WERI-Rb-1 (cell line): ENCODE results near the gene GLO1.

Source experiments
- DNase-seq: peaks from one replicate; pipeline ENCODE4 v3.0.0-alpha.2; 2020
- H3K27ac ChIP-seq: fragments of 250-450 bp; sonication (Bioruptor Pico); 2 replicates; pipeline ENCODE4 v1.5.1; 2020; ENCODE audit warnings: mild to moderate bottlenecking, moderate library complexity
- H3K27me3 ChIP-seq: fragments of 250-450 bp; sonication (Bioruptor Pico); 2 replicates; pipeline ENCODE4 v1.5.1; 2021; ENCODE audit warnings: mild to moderate bottlenecking, low read depth, moderate library complexity; ENCODE audit not compliant: insufficient read depth, severe bottlenecking
- H3K36me3 ChIP-seq: fragments of 250-450 bp; sonication (Bioruptor Pico); 2 replicates; pipeline ENCODE4 v1.5.1; 2020; ENCODE audit warnings: mild to moderate bottlenecking, moderate library complexity
- H3K4me3 ChIP-seq: 2 replicates; pipeline ENCODE4 v1.5.1; 2011; ENCODE audit warnings: low read depth, mild to moderate bottlenecking, control low read depth, low read length
- H3K9me3 ChIP-seq: fragments of 250-450 bp; sonication (Bioruptor Pico); 2 replicates; pipeline ENCODE4 v1.5.1; 2021; ENCODE audit warnings: mild to moderate bottlenecking, moderate library complexity; ENCODE audit not compliant: severe bottlenecking
- TF ChIP-seq, protein P1 (sequence below): IDR thresholded peaks from 2 replicates; pipeline ENCODE4 v1.5.1; 2011; ENCODE audit warnings: low read depth, mild to moderate bottlenecking, control low read depth, inconsistent platforms, low read length

GLO1 gene

GRCh38 chr6:38637756-38638155 lies 65.2 kb downstream of the GLO1 start:
- H3K27me3 ChIP-seq: no peaks in the 10 kb centered on the region
- peaks cover 5% of the 10 kb centered on the region for H3K36me3 ChIP-seq
- DNase-seq: peak; percentile 42
- no peak overlapping the region for H3K4me3 ChIP-seq
- TF ChIP-seq, protein P1, sequence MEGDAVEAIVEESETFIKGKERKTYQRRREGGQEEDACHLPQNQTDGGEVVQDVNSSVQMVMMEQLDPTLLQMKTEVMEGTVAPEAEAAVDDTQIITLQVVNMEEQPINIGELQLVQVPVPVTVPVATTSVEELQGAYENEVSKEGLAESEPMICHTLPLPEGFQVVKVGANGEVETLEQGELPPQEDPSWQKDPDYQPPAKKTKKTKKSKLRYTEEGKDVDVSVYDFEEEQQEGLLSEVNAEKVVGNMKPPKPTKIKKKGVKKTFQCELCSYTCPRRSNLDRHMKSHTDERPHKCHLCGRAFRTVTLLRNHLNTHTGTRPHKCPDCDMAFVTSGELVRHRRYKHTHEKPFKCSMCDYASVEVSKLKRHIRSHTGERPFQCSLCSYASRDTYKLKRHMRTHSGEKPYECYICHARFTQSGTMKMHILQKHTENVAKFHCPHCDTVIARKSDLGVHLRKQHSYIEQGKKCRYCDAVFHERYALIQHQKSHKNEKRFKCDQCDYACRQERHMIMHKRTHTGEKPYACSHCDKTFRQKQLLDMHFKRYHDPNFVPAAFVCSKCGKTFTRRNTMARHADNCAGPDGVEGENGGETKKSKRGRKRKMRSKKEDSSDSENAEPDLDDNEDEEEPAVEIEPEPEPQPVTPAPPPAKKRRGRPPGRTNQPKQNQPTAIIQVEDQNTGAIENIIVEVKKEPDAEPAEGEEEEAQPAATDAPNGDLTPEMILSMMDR: no peak
- no peak overlapping the region for H3K27ac ChIP-seq
- no peaks in the 10 kb centered on the region for H3K9me3 ChIP-seq

GRCh38 chr6:38636027-38636426 lies 66.9 kb downstream of the GLO1 start:
- TF ChIP-seq, protein P1: no peak
- Histone ChIP-seq H3K27ac (no peak overlapping the region), H3K27me3 (no peaks in the 10 kb centered on the region), H3K4me3 (no peak overlapping the region), H3K36me3 (peaks cover 5% of the 10 kb centered on the region), H3K9me3 (no peaks in the 10 kb centered on the region)
- no peak for DNase-seq

DNA sequence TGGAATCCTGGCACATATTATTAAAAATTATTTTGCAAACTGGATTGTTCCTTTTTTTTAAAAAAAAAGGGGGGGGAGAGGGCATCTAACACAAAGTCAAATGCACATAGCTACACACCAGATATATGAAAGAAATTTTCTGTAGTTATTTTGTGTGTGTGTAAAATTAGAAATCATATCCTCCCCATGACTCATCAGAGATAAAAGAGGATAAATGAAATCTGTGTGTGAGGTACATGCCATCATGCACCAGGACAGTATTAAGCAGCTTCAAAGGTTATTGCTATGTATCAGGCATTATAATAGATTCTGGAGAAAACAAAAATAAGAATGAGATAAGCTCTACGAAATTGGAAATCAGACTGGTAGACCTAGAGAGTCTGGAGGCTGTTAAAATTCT lies 68.4 kb downstream of the GLO1 start:
- H3K4me3 ChIP-seq: no peak overlapping the region
- no peaks in the 10 kb centered on the region for H3K27me3 ChIP-seq
- no peak overlapping the region for H3K27ac ChIP-seq
- DNase-seq: no peak
- H3K9me3 ChIP-seq: no peaks in the 10 kb centered on the region
- no peaks in the 10 kb centered on the region; the same call in 1 of the 2 replicates for H3K36me3 ChIP-seq
- TF ChIP-seq, protein P1: no peak

- TF ChIP-seq, protein P1: no peak
- Histone ChIP-seq H3K27me3 (no peaks in the 10 kb centered on the region), H3K27ac (no peak overlapping the region), H3K36me3 (no peaks in the 10 kb centered on the region; the same call in 1 of the 2 replicates), H3K9me3 (no peaks in the 10 kb centered on the region), H3K4me3 (no peak overlapping the region)
- no peak for DNase-seq
Observed at GRCh38 chr6:38632490-38632889, 70.5 kb downstream of the GLO1 start.

DNA sequence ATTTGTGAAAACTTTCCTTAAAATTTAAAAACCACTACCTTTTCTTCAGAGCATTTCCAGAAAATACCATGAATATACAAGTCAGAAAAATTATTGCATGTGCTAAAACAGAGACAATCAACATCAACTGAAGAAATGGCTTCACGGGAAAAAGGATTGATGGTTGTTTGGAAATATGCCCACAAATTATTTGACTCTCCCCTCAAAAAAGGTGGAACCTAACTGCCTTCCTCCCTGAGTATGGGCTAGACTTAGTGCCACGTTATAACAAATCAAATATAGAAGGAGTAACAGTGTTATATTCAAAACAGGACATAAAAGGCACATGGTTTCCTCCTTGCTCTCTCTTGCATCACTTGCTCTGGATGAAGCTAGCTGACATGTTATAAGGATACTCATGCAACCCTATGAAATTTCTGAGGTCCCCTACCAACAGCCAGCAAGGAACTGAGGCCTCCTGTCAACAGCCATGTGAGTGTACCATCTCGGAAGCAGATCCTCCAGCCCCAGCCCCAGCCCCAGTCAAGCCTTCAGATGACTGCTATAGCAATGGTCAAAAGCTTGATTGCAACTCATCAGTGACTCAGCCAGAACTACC lies 71.7 kb downstream of the GLO1 start:
- TF ChIP-seq, protein P1: no peak
- no peaks in the 10 kb centered on the region for H3K9me3 ChIP-seq
- no peaks in the 10 kb centered on the region; the same call in 1 of the 2 replicates for H3K36me3 ChIP-seq
- no peak for DNase-seq
- no peak overlapping the region for H3K27ac ChIP-seq
- H3K4me3 ChIP-seq: no peak overlapping the region
- H3K27me3 ChIP-seq: no peaks in the 10 kb centered on the region
